Adipose tissue (tissue), 3 donors: Measurements from ENCODE around the gene MAEA. TPM values are rescaled to one million over a fixed set of nuclear protein-coding genes. Genes with fewer than 3 reads are reported as not detected.
"Not testable (repeated sequence)": the region's sequence is repeated elsewhere in the genome, so short reads cannot be mapped to it uniquely, and the experiment has no call there.

ENCODE experiments used
- H3K27ac ChIP-seq: one replicate; pipeline ENCODE4 v1.5.1; 2013; ENCODE audit warnings: low read depth, low read length
- WGBS, 3 donors: extraction: QIAGEN DNeasy Blood & Tissue Kit; methylation state at CpG; one replicate each; pipeline ENCODE4 v1.1.7; 2013; 5-methylcytosine and 5-hydroxymethylcytosine counted together
- polyA plus RNA-seq, 3 donors: library from polyadenylated mRNA; stranded (reverse); fragments of 200-250 nt; gene quantifications; one replicate each; pipeline ENCODE4 v1.2.3, GENCODE V29; 2013
- donor health status: healthy with polysubstance abuse.
- donor health status: Bipolar disorder and iron deficiency.
- donor health status: healthy.

The MAEA gene
- polyA plus RNA-seq, 3 donors = 38.1 to 43.9 (median 43.6) TPM

- no peak overlapping the region for H3K27ac ChIP-seq
- WGBS, 3 donors = 67 to 85% (median 85%) methylated on average over 25 of the region's 25 CpGs
Measured at GRCh38 chr4:1365271-1366178, 75.8 kb downstream of the MAEA start.

GRCh38 chr4:1366371-1367229 lies 76.9 kb downstream of the MAEA start:
- WGBS, 3 donors = 95 to 96% (median 96%) methylated on average over 35 of the region's 35 CpGs

GRCh38 chr4:1367230-1367935 lies 77.7 kb downstream of the MAEA start:
- 93 to 96% (median 95%) methylated on average over 17 of the region's 17 CpGs for WGBS, 3 donors
- no peak overlapping the region for H3K27ac ChIP-seq

More at GRCh38 chr4:1366371-1367229, 76.9 kb downstream of the MAEA start:
- no peak overlapping the region for H3K27ac ChIP-seq

GRCh38 chr4:1367936-1368289 lies 78.2 kb downstream of the MAEA start:
- no peak overlapping the region for H3K27ac ChIP-seq
- 85 to 98% (median 86%) methylated on average over 10 of the region's 10 CpGs for WGBS, 3 donors

GRCh38 chr4:1368421-1369090 lies 78.9 kb downstream of the MAEA start:
- WGBS, 3 donors = 86 to 94% (median 90%) methylated on average over 23 to 24 of the region's 24 CpGs

GRCh38 chr4:1369091-1369450 lies 79.4 kb downstream of the MAEA start:
- no peak overlapping the region for H3K27ac ChIP-seq
- 81 to 92% (median 87%) methylated on average over 18 of the region's 18 CpGs for WGBS, 3 donors

More at GRCh38 chr4:1368421-1369090, 78.9 kb downstream of the MAEA start:
- H3K27ac ChIP-seq = no peak overlapping the region

- 59 to 95% (median 92%) methylated on average over 22 of the region's 22 CpGs for WGBS, 3 donors
- no peak overlapping the region for H3K27ac ChIP-seq
Measured at GRCh38 chr4:1369479-1370079, 79.9 kb downstream of the MAEA start.

GRCh38 chr4:1370321-1371124 lies 80.8 kb downstream of the MAEA start:
- 90 to 94% (median 92%) methylated on average over 29 of the region's 29 CpGs for WGBS, 3 donors
- H3K27ac ChIP-seq = no peak overlapping the region

- no peak overlapping the region for H3K27ac ChIP-seq
- WGBS, 3 donors = 93 to 94% (median 93%) methylated on average over 27 to 28 of the region's 28 CpGs
Measured at GRCh38 chr4:1371176-1372165, 81.8 kb downstream of the MAEA start.

GRCh38 chr4:1372576-1372975 lies 82.9 kb downstream of the MAEA start:
- WGBS, 3 donors = 80 to 92% (median 85%) methylated on average over 11 to 22 of the region's 22 CpGs
- not testable (repeated sequence) for H3K27ac ChIP-seq

GRCh38 chr4:1373892-1374705 lies 84.4 kb downstream of the MAEA start:
- WGBS, 3 donors = 95 to 97% (median 95%) methylated on average over 41 to 42 of the region's 42 CpGs

GRCh38 chr4:1374706-1375045 lies 85.0 kb downstream of the MAEA start:
- H3K27ac ChIP-seq = no peak overlapping the region
- WGBS, 3 donors = 95 to 97% (median 96%) methylated on average over 14 of the region's 14 CpGs

More at GRCh38 chr4:1373892-1374705, 84.4 kb downstream of the MAEA start:
- H3K27ac ChIP-seq = no peak overlapping the region

- WGBS, 3 donors = 96 to 98% (median 96%) methylated on average over 35 to 36 of the region's 36 CpGs
- H3K27ac ChIP-seq = no peak overlapping the region
Measured at GRCh38 chr4:1375051-1375721, 85.5 kb downstream of the MAEA start.

GRCh38 chr4:1375761-1376322 lies 86.2 kb downstream of the MAEA start:
- 86 to 94% (median 87%) methylated on average over 13 to 17 of the region's 17 CpGs for WGBS, 3 donors
- H3K27ac ChIP-seq = no peak overlapping the region
